TTC549 (cell line): ENCODE measurements around the gene AUTS2.

Experiments
- FAIRE-seq: peaks from 2 replicates; lab custom pipeline; 2012; peaks lifted over from hg19 to GRCh38; lab: Jason Lieb, UNC

Gene AUTS2

GRCh38 chr7:69598081-69598486 is at the start of gene AUTS2:
AUTS2 (plus strand) TSS chr7:69598475; CDS start chr7:69599654, 1,179 bp downstream.
- FAIRE-seq, result no peak

GRCh38 chr7:69550991-69551390 is 47.3 kb upstream of the AUTS2 start:
- no peak for FAIRE-seq

GRCh38 chr7:69553190-69553589 is 45.1 kb upstream of the AUTS2 start:
- FAIRE-seq, result no peak

- FAIRE-seq, result no peak
Observed at GRCh38 chr7:69561266-69561960, 36.9 kb upstream of the AUTS2 start.

- FAIRE-seq, result no peak
Observed at GRCh38 chr7:69564454-69565417, 33.5 kb upstream of the AUTS2 start.

- FAIRE-seq, result no peak
Observed at GRCh38 chr7:69567800-69568199, 30.5 kb upstream of the AUTS2 start.

GRCh38 chr7:69568266-69568665 is 30.0 kb upstream of the AUTS2 start:
- no peak for FAIRE-seq

- no peak for FAIRE-seq
Observed at GRCh38 chr7:69575651-69576050, 22.6 kb upstream of the AUTS2 start.

GRCh38 chr7:69577221-69577620 is 21.1 kb upstream of the AUTS2 start:
- FAIRE-seq, result no peak

- FAIRE-seq, result no peak
Observed at GRCh38 chr7:69585169-69585568, 13.1 kb upstream of the AUTS2 start.

- no peak for FAIRE-seq
Observed at GRCh38 chr7:69586321-69586720, 12.0 kb upstream of the AUTS2 start.

GRCh38 chr7:69588773-69589172 is 9.5 kb upstream of the AUTS2 start:
- no peak for FAIRE-seq

- no peak for FAIRE-seq
Observed at GRCh38 chr7:69591805-69592204, 6.5 kb upstream of the AUTS2 start.

GRCh38 chr7:69593511-69593910 is 4.8 kb upstream of the AUTS2 start:
- no peak for FAIRE-seq

- FAIRE-seq, result no peak
Observed at GRCh38 chr7:69595415-69595814, 2.9 kb upstream of the AUTS2 start.

- FAIRE-seq, result no peak
Observed at GRCh38 chr7:69596056-69596455, 2.2 kb upstream of the AUTS2 start.

GRCh38 chr7:69596723-69597277 is 1.5 kb upstream of the AUTS2 start:
- FAIRE-seq, result no peak

- FAIRE-seq, result no peak
Observed at GRCh38 chr7:69597278-69598076, 798 bp upstream of the AUTS2 start.

GRCh38 chr7:69598487-69599285 is 411 bp downstream of the AUTS2 start:
- FAIRE-seq, result no peak

GRCh38 chr7:69599286-69599954 is 1.1 kb downstream of the AUTS2 start:
- FAIRE-seq, result no peak
